Smooth muscle cell (in vitro differentiated cells): Measurements from ENCODE around the gene GAREM1. TPM values are rescaled to one million over a fixed set of nuclear protein-coding genes. Genes with fewer than 3 reads are reported as not detected.
A peak's percentile ranks its signal among the peaks of the same experiment; 100 is the strongest.

ENCODE experiments used
- DNase-seq: peaks from one replicate; lab custom pipeline; 2025; ENCODE audit not compliant: unreplicated experiment; lab: John Stamatoyannopoulos, UW
- H2AFZ ChIP-seq: fragments of 200-600 bp; sonication (generic); 2 replicates; pipeline ENCODE4 v1.6.0; 2016; ENCODE audit warnings: antibody characterized with exemption, low read depth, mild to moderate bottlenecking
- H3F3A ChIP-seq: fragments of 200-600 bp; sonication (generic); 2 replicates; pipeline ENCODE4 v1.6.0; 2017; ENCODE audit warnings: antibody characterized with exemption, low read depth
- H3K27ac ChIP-seq: fragments of 200-600 bp; sonication (generic); 2 replicates; pipeline ENCODE4 v1.5.1; 2016; ENCODE audit warnings: low read depth, mild to moderate bottlenecking
- H3K27me3 ChIP-seq: fragments of 200-600 bp; sonication (generic); 2 replicates; pipeline ENCODE4 v1.6.1; 2016; ENCODE audit warnings: low read depth, mild to moderate bottlenecking
- H3K36me3 ChIP-seq: fragments of 200-600 bp; sonication (generic); 2 replicates; pipeline ENCODE4 v1.5.1; 2016; ENCODE audit warnings: low read depth
- H3K4me1 ChIP-seq: fragments of 200-600 bp; sonication (generic); 2 replicates; pipeline ENCODE4 v1.5.1; 2016; ENCODE audit warnings: low read depth
- H3K4me2 ChIP-seq: fragments of 200-600 bp; sonication (generic); 2 replicates; pipeline ENCODE4 v1.6.0; 2016; ENCODE audit warnings: mild to moderate bottlenecking
- H3K4me3 ChIP-seq: fragments of 200-600 bp; sonication (generic); 2 replicates; pipeline ENCODE4 v1.5.1; 2016; ENCODE audit warnings: mild to moderate bottlenecking
- H3K79me2 ChIP-seq: fragments of 200-600 bp; sonication (generic); 2 replicates; pipeline ENCODE4 v1.6.0; 2016; ENCODE audit warnings: low read depth, mild to moderate bottlenecking
- H3K9ac ChIP-seq: fragments of 200-600 bp; sonication (generic); 2 replicates; pipeline ENCODE4 v1.6.0; 2016; ENCODE audit warnings: low read depth
- H3K9me3 ChIP-seq: fragments of 200-600 bp; sonication (generic); replicated peaks from 2 replicates; pipeline ENCODE4 v1.5.1; 2016; ENCODE audit warnings: low read depth
- H4K20me1 ChIP-seq: fragments of 200-600 bp; sonication (generic); 2 replicates; pipeline ENCODE4 v1.6.0; 2016; ENCODE audit warnings: low read depth
- CTCF ChIP-seq: fragments of 200-600 bp; sonication (generic); IDR thresholded peaks from 2 replicates; pipeline ENCODE4 v1.5.1; 2017; ENCODE audit warnings: borderline replicate concordance, mild to moderate bottlenecking, antibody characterized with exemption; ENCODE audit not compliant: insufficient read depth, poor library complexity, severe bottlenecking
- WGBS: methylation state at CpG from one replicate; pipeline ENCODE4 v1.1.7; 2016; ENCODE audit warnings: low lambda C conversion rate; 5-methylcytosine and 5-hydroxymethylcytosine counted together
- polyA plus RNA-seq: library from polyadenylated mRNA; unstranded; fragments of >200 nt; fragmentation: Nextera tagmentation; extraction: Ambion mirVana; gene quantifications from 2 replicates; pipeline ENCODE4 v1.2.1, GENCODE V29; 2016
- total RNA-seq: library from RNA; depleted of rRNA; stranded (reverse); fragments of >200 nt; gene quantifications from 2 replicates; pipeline ENCODE4 v1.2.3, GENCODE V29; 2014

The GAREM1 gene
- total and polyA plus RNA-seq, 2 experiments from 2014 or later = 0.33 to 13.4 TPM

GRCh38 chr18:32360682-32361345, 109.9 kb downstream of the GAREM1 start:
- Histone ChIP-seq H3K79me2 (no peaks in the 10 kb centered on the region), H3K4me1 (no peaks in the 10 kb centered on the region), H2AFZ (no peak overlapping the region), H3F3A (no peaks in the 10 kb centered on the region), H3K27ac (no peak overlapping the region), H3K36me3 (no peaks in the 10 kb centered on the region), H3K9me3 (no peaks in the 10 kb centered on the region), H3K4me2 (no peak overlapping the region), H4K20me1 (no peaks in the 10 kb centered on the region), H3K27me3 (no peaks in the 10 kb centered on the region), H3K9ac (no peak overlapping the region), H3K4me3 (no peak overlapping the region)
- DNase-seq = no peak
- 89% methylated on average over 4 of the region's 4 CpGs for WGBS
- TF ChIP-seq CTCF = no peak

GRCh38 chr18:32358529-32358928, 112.2 kb downstream of the GAREM1 start:
- no peaks in the 10 kb centered on the region for H4K20me1 ChIP-seq
- no peak overlapping the region for H3K9ac ChIP-seq
- H3F3A ChIP-seq = no peaks in the 10 kb centered on the region
- no peaks in the 10 kb centered on the region for H3K36me3 ChIP-seq
- no peaks in the 10 kb centered on the region for H3K27me3 ChIP-seq
- DNase-seq = no peak
- no peak overlapping the region for H2AFZ ChIP-seq
- no peaks in the 10 kb centered on the region for H3K9me3 ChIP-seq
- no peaks in the 10 kb centered on the region for H3K79me2 ChIP-seq
- no peak overlapping the region for H3K4me2 ChIP-seq
- TF ChIP-seq CTCF = no peak
- WGBS = 86% methylated on average over 9 of the region's 9 CpGs
- no peaks in the 10 kb centered on the region for H3K4me1 ChIP-seq
- no peak overlapping the region for H3K27ac ChIP-seq
- no peak overlapping the region for H3K4me3 ChIP-seq

- H3K36me3 ChIP-seq = no peaks in the 10 kb centered on the region
- H3K9me3 ChIP-seq = no peaks in the 10 kb centered on the region
- no peak overlapping the region for H3K27ac ChIP-seq
- H3K9ac ChIP-seq = no peak overlapping the region
- DNase-seq = no peak
- no peak overlapping the region for H2AFZ ChIP-seq
- WGBS = 95% methylated on average over 8 of the region's 8 CpGs
- no peak overlapping the region for H3K4me2 ChIP-seq
- no peaks in the 10 kb centered on the region for H4K20me1 ChIP-seq
- H3K4me1 ChIP-seq = no peaks in the 10 kb centered on the region
- TF ChIP-seq CTCF = no peak
- H3F3A ChIP-seq = no peaks in the 10 kb centered on the region
- no peaks in the 10 kb centered on the region for H3K79me2 ChIP-seq
- no peaks in the 10 kb centered on the region for H3K27me3 ChIP-seq
- no peak overlapping the region for H3K4me3 ChIP-seq
These were observed 112.6 kb downstream of the GAREM1 start for GRCh38 chr18:32358075-32358474.

- Histone ChIP-seq H3K27me3 (no peaks in the 10 kb centered on the region), H3K27ac (peak overlapping the region; percentile 54), H4K20me1 (no peaks in the 10 kb centered on the region), H3K36me3 (no peaks in the 10 kb centered on the region), H3K9ac (no peak overlapping the region), H3K4me1 (peaks cover under 1% of the 10 kb centered on the region), H3K9me3 (no peaks in the 10 kb centered on the region), H3K4me3 (no peak overlapping the region), H3K4me2 (no peak overlapping the region), H2AFZ (no peak overlapping the region), H3F3A (no peaks in the 10 kb centered on the region), H3K79me2 (no peaks in the 10 kb centered on the region)
- no peak for DNase-seq
- TF ChIP-seq CTCF = no peak
- WGBS = 55% methylated on average over 1 of the region's 1 CpG
These were observed 114.8 kb downstream of the GAREM1 start for GRCh38 chr18:32355896-32356295.
